Psoas muscle (tissue), 8 donors: Measurements from ENCODE around the gene SRR. TPM values are rescaled to one million over a fixed set of nuclear protein-coding genes. Genes with fewer than 3 reads are reported as not detected.
A peak's percentile ranks its signal among the peaks of the same experiment; 100 is the strongest.

Source experiments
- ATAC-seq, 4 donors: fragments of 200-7000 bp; cut with Tn5 transposase; one replicate each; pipeline ENCODE4 v1.9.1; 2020; ENCODE audit warnings: moderate library complexity in 3 of 4, mild to moderate bottlenecking in 2 of 4
- DNase-seq, 2 donors: peaks; one replicate each; pipeline ENCODE4 v3.0.0-alpha.2; 2020
- H3K27ac ChIP-seq: fragments of 200-600 bp; one replicate; pipeline ENCODE4 v1.8.0; 2022
- H3K27me3 ChIP-seq, 3 donors: fragments of 200-600 bp in 1 of 3; one replicate each; pipeline versions ENCODE4 v1.6.1 to v1.8.0; 2013 to 2022; ENCODE audit warnings: low read length in 2 of 3, mild to moderate bottlenecking in 2 of 3, moderate library complexity in 1 of 3; ENCODE audit not compliant: insufficient read depth in 3 of 3
- H3K36me3 ChIP-seq, 2 donors: fragments of 200-600 bp in 1 of 2; one replicate each; pipeline versions ENCODE4 v1.6.1 to v1.8.0; 2013 to 2022; ENCODE audit warnings: low read depth in 1 of 2, mild to moderate bottlenecking in 1 of 2, moderate library complexity in 1 of 2; ENCODE audit not compliant: insufficient read depth in 1 of 2
- H3K4me1 ChIP-seq: fragments of 200-600 bp; one replicate; pipeline ENCODE4 v1.8.0; 2022
- H3K4me3 ChIP-seq: fragments of 200-600 bp; one replicate; pipeline ENCODE4 v1.8.0; 2022; ENCODE audit warnings: mild to moderate bottlenecking
- H3K9me3 ChIP-seq: fragments of 200-600 bp; one replicate; pipeline ENCODE4 v1.8.0; 2022
- WGBS, 3 donors: extraction: QIAGEN DNeasy Blood & Tissue Kit; methylation state at CpG; one replicate each; pipeline versions ENCODE4 v1.1.6 to v1.1.7; 2013; 5-methylcytosine and 5-hydroxymethylcytosine counted together
- intact Hi-C, 2 donors: fragments of 100-400 bp; cut with DNase I; formaldehyde crosslinking; loops; one replicate each; pipeline versions ENCODE4 v1.11.0 to v1.14.2; 2022
- polyA plus RNA-seq, 3 donors: library from polyadenylated mRNA; stranded (reverse); fragments of 200-250 nt; gene quantifications; one replicate each; pipeline ENCODE4 v1.2.3, GENCODE V29; 2013
- total RNA-seq, 4 donors: library from RNA; stranded (reverse); fragmentation: NEBNext Ultra II Directional in 2 of 4; extraction: Animal tissue kit (Norgen Biotek cat#: 25700) in 2 of 4; gene quantifications; one replicate each; pipeline versions ENCODE4 v1.2.1 to v1.2.4, GENCODE V29; 2021 to 2023
- TF ChIP-seq, protein P1 (sequence below): fragments of 200-600 bp; IDR thresholded peaks from one replicate; pipeline ENCODE4 v1.8.0; 2022; ENCODE audit warnings: antibody characterized with exemption
- donor health status: healthy with polysubstance abuse.
- donor health status: DM: no; HTN: no; CAD: no; lungs with moderate emphysema.
- donor health status: Bipolar disorder and iron deficiency.
- donor health status: healthy.
- donor health status: DM: yes; HTN: yes; CAD: no.
- donor health status: DM: no; HTN: no; CAD: no.
- donor health status: DM: no; HTN: no; CAD: no.
- donor health status: DM: yes; HTN: yes; CAD: no.

Gene SRR
- total and polyA plus RNA-seq, 7 donors: 2.2 to 9.6 (median 5.1) TPM

DNA sequence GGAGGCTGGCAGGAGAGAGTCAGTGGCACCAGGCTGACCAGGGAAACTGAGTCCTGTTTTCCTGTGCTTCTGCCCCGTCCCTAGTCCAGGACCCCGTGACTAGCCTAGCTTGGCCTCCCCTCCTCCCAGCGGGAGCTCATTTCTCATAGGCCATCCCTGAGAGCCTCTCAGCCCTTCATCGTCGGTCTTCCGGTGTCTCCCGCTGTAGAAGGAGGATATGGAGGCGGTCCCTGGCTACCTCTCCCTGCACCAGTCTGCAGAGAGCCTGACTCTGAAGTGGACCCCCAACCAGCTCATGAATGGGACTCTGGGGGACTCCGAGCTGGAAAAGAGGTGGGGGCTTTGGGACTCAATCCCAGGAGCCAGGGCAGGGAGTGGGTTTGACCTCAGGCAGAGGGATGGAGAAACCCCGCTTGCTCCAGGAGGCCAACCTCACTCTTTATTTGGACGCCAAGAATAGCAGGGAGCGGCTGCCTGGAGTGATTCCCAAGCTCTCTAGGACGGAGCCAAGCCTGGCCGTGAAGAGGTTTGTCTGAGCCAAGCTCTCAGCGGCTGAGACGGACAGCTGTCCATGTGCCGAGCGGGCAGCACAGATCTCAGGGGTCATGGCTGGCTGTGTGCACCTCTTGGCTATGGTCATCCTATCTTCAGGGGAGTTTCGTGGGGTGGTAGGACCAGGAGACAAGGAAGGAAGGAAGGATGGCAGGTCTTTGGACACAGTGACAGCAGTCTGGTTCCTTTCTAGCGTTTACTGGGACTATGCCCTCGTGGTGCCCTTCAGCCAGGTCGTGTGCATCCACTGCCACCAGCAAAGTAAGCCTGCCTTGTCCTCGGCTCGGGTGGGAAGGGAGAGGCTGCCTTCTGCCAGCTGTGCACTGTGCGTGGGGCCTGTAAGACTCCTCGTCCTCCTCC is 60.4 kb downstream of the SRR start:
- TF ChIP-seq, protein P1, sequence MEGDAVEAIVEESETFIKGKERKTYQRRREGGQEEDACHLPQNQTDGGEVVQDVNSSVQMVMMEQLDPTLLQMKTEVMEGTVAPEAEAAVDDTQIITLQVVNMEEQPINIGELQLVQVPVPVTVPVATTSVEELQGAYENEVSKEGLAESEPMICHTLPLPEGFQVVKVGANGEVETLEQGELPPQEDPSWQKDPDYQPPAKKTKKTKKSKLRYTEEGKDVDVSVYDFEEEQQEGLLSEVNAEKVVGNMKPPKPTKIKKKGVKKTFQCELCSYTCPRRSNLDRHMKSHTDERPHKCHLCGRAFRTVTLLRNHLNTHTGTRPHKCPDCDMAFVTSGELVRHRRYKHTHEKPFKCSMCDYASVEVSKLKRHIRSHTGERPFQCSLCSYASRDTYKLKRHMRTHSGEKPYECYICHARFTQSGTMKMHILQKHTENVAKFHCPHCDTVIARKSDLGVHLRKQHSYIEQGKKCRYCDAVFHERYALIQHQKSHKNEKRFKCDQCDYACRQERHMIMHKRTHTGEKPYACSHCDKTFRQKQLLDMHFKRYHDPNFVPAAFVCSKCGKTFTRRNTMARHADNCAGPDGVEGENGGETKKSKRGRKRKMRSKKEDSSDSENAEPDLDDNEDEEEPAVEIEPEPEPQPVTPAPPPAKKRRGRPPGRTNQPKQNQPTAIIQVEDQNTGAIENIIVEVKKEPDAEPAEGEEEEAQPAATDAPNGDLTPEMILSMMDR: no peak
- 30 to 38% (median 33%) methylated on average over 24 to 26 of the region's 26 CpGs for WGBS, 3 donors
- H3K36me3 ChIP-seq: peaks cover 0 to 43% of the 10 kb centered on the region in 2 donors
- H3K4me1 ChIP-seq: peaks cover 21% of the 10 kb centered on the region
- no peaks in the 10 kb centered on the region for H3K9me3 ChIP-seq
- H3K4me3 ChIP-seq: no peak overlapping the region
- DNase-seq (peak; percentile 62 to 91), ATAC-seq (peak; percentile 90 to 95 (median 92))
- no peaks in the 10 kb centered on the region for H3K27me3 ChIP-seq
- H3K27ac ChIP-seq: peak overlapping the region; percentile 61
- intact Hi-C loops: loop anchor here in 1 of 2 donors (10.0 kb wide), 1 partner anchor 51 kb away; no protein-coding TSS in a partner anchor

GRCh38 chr17:2364763-2365116 is 61.0 kb downstream of the SRR start:
- Histone ChIP-seq H3K27me3 (no peaks in the 10 kb centered on the region), H3K4me3 (no peak overlapping the region), H3K36me3 (peaks cover 0 to 43% of the 10 kb centered on the region in 2 donors), H3K4me1 (peaks cover 21% of the 10 kb centered on the region), H3K27ac (peak overlapping the region; percentile 61), H3K9me3 (no peaks in the 10 kb centered on the region)
- TF ChIP-seq, protein P1: no peak
- ATAC-seq (no peak), DNase-seq (no peak)
- intact Hi-C loops: loop anchor here in 1 of 2 donors (10.0 kb wide), 1 partner anchor 50 kb away; no protein-coding TSS in a partner anchor
- WGBS, 3 donors: 60 to 71% (median 64%) methylated on average over 12 of the region's 12 CpGs

- H3K9me3 ChIP-seq: no peaks in the 10 kb centered on the region
- intact Hi-C loops: loop anchor here in 1 of 2 donors (10.0 kb wide), 1 partner anchor 50 kb away; no protein-coding TSS in a partner anchor
- DNase-seq (no peak), ATAC-seq (peak in 1 of 4 donors; percentile 1)
- peaks cover 0 to 43% of the 10 kb centered on the region in 2 donors for H3K36me3 ChIP-seq
- H3K27ac ChIP-seq: no peak overlapping the region
- peaks cover 21% of the 10 kb centered on the region for H3K4me1 ChIP-seq
- 95 to 96% (median 95%) methylated on average over 20 of the region's 20 CpGs for WGBS, 3 donors
- H3K27me3 ChIP-seq: no peaks in the 10 kb centered on the region
- no peak overlapping the region for H3K4me3 ChIP-seq
- TF ChIP-seq, protein P1: no peak
Measured at GRCh38 chr17:2365132-2365531, 61.4 kb downstream of the SRR start.

GRCh38 chr17:2366747-2367494 is 63.2 kb downstream of the SRR start:
- TF ChIP-seq, protein P1: no peak
- 89% methylated on average over 26 of the region's 26 CpGs for WGBS, 3 donors
- DNase-seq: no peak

More at GRCh38 chr17:2366747-2367494, 63.2 kb downstream of the SRR start:
- Histone ChIP-seq H3K4me1 (peaks cover 21% of the 10 kb centered on the region), H3K36me3 (peaks cover 0 to 48% of the 10 kb centered on the region in 2 donors), H3K27ac (no peak overlapping the region), H3K4me3 (no peak overlapping the region), H3K27me3 (no peaks in the 10 kb centered on the region), H3K9me3 (no peaks in the 10 kb centered on the region)
- ATAC-seq: no peak
- intact Hi-C loops: loop anchor here in 1 of 2 donors (10.0 kb wide), 1 partner anchor 48 kb away; no protein-coding TSS in a partner anchor
